Astrocyte (in vitro differentiated cells and primary cell): ENCODE results near the gene NF2. TPM values are rescaled to one million over a fixed set of nuclear protein-coding genes. Genes with fewer than 3 reads are reported as not detected.
A peak's percentile ranks its signal among the peaks of the same experiment; 100 is the strongest.

ENCODE experiments used
- DNase-seq: peaks from one replicate; pipeline ENCODE4 v3.0.0-alpha.2; 2010; ENCODE audit warnings: low read depth
- FAIRE-seq: peaks from 2 replicates; lab custom pipeline; 2011; peaks lifted over from hg19 to GRCh38; lab: Jason Lieb, UNC
- H2AFZ ChIP-seq: 2 replicates; pipeline ENCODE4 v1.6.0; 2012; ENCODE audit warnings: low read depth, low read length, inconsistent platforms
- H3K27ac ChIP-seq: 2 replicates; pipeline ENCODE4 v1.5.1; 2011; ENCODE audit warnings: low read depth, low read length, inconsistent platforms
- H3K27me3 ChIP-seq: 2 replicates; pipeline ENCODE4 v1.6.0; 2011; ENCODE audit warnings: low read length, inconsistent platforms; ENCODE audit not compliant: insufficient read depth
- H3K36me3 ChIP-seq: 2 replicates; pipeline ENCODE4 v1.5.1; 2011; ENCODE audit warnings: low read length, inconsistent platforms; ENCODE audit not compliant: insufficient read depth
- H3K4me1 ChIP-seq: 2 replicates; pipeline ENCODE4 v1.5.1; 2011; ENCODE audit warnings: low read length, inconsistent platforms; ENCODE audit not compliant: insufficient read depth
- H3K4me2 ChIP-seq: 2 replicates; pipeline ENCODE4 v1.6.0; 2012; ENCODE audit warnings: low read length, inconsistent platforms
- H3K4me3 ChIP-seq: 2 replicates; pipeline ENCODE4 v1.5.1; 2011; ENCODE audit warnings: low read depth, mild to moderate bottlenecking, low read length, inconsistent platforms; ENCODE audit not compliant: insufficient read depth
- H3K79me2 ChIP-seq: 2 replicates; pipeline ENCODE4 v1.6.0; 2012; ENCODE audit warnings: mild to moderate bottlenecking, low read length, inconsistent platforms; ENCODE audit not compliant: insufficient read depth
- H3K9ac ChIP-seq: 2 replicates; pipeline ENCODE4 v1.6.0; 2012; ENCODE audit warnings: mild to moderate bottlenecking, low read length, inconsistent platforms
- H3K9me3 ChIP-seq: 2 replicates; pipeline ENCODE4 v1.5.1; 2012; ENCODE audit warnings: low read depth, mild to moderate bottlenecking, low read length, inconsistent platforms; ENCODE audit not compliant: insufficient read depth
- H4K20me1 ChIP-seq: 2 replicates; pipeline ENCODE4 v1.6.0; 2012; ENCODE audit warnings: low read length, inconsistent platforms; ENCODE audit not compliant: insufficient read depth
- H3K27ac Mint-ChIP-seq: one replicate; pipeline ENCODE4 v1.8.0; 2021; ENCODE audit warnings: mild to moderate bottlenecking, mixed read lengths; ENCODE audit not compliant: unreplicated experiment
- H3K27me3 Mint-ChIP-seq: one replicate; pipeline ENCODE4 v1.8.0; 2021; ENCODE audit warnings: low read depth, mixed read lengths; ENCODE audit not compliant: unreplicated experiment
- H3K36me3 Mint-ChIP-seq: one replicate; pipeline ENCODE4 v1.8.0; 2021; ENCODE audit warnings: low read depth, mixed read lengths; ENCODE audit not compliant: unreplicated experiment
- H3K4me1 Mint-ChIP-seq: one replicate; pipeline ENCODE4 v1.8.0; 2021; ENCODE audit warnings: low read depth, mixed read lengths; ENCODE audit not compliant: unreplicated experiment
- H3K4me3 Mint-ChIP-seq: one replicate; pipeline ENCODE4 v1.8.0; 2021; ENCODE audit warnings: mild to moderate bottlenecking, moderate library complexity, mixed read lengths; ENCODE audit not compliant: unreplicated experiment
- H3K9me3 Mint-ChIP-seq: one replicate; pipeline ENCODE4 v1.8.0; 2021; ENCODE audit warnings: mild to moderate bottlenecking, mixed read lengths; ENCODE audit not compliant: unreplicated experiment
- EZH2 ChIP-seq: IDR thresholded peaks from 2 replicates; pipeline ENCODE4 v1.6.1; 2012; ENCODE audit warnings: mild to moderate bottlenecking, low read length, inconsistent platforms; ENCODE audit not compliant: insufficient read depth
- total RNA-seq: library from RNA; stranded (reverse); gene quantifications from 2 replicates; pipeline ENCODE4 v1.2.1, GENCODE V29; 2021
- TF ChIP-seq, protein P1 (sequence below): IDR thresholded peaks from 2 replicates; pipeline ENCODE4 v1.5.1; 2011; ENCODE audit warnings: low read depth, mild to moderate bottlenecking, inconsistent platforms, low read length, moderate library complexity; ENCODE audit not compliant: insufficient read depth

The NF2 gene
- total RNA-seq, 1 donor from 2014 or later, result 93.4 TPM

DNA sequence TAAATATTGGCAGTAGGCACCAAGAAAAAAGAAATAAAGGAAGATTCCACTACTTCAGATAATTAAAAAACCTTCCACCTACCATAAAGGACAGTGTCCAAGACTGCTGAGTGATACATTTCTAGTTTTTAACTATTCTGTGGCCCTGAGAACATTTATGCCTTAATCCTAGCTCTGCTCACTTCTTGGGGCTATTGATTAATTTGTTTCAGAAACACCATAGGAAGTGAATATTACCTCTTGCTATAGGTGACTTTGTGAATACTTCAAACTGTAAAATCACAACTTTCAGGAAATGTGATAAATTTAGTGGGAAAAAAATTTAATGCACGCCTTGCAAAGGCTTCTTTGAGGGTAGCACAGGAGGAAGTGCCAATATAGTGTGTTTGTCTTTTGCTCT is 35.2 kb downstream of the NF2 start:
- H3K27me3 Mint-ChIP-seq, result no peaks in the 10 kb centered on the region
- no peak overlapping the region for H3K4me3 Mint-ChIP-seq
- TF ChIP-seq, protein P1, sequence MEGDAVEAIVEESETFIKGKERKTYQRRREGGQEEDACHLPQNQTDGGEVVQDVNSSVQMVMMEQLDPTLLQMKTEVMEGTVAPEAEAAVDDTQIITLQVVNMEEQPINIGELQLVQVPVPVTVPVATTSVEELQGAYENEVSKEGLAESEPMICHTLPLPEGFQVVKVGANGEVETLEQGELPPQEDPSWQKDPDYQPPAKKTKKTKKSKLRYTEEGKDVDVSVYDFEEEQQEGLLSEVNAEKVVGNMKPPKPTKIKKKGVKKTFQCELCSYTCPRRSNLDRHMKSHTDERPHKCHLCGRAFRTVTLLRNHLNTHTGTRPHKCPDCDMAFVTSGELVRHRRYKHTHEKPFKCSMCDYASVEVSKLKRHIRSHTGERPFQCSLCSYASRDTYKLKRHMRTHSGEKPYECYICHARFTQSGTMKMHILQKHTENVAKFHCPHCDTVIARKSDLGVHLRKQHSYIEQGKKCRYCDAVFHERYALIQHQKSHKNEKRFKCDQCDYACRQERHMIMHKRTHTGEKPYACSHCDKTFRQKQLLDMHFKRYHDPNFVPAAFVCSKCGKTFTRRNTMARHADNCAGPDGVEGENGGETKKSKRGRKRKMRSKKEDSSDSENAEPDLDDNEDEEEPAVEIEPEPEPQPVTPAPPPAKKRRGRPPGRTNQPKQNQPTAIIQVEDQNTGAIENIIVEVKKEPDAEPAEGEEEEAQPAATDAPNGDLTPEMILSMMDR, result no peak
- no peak for TF ChIP-seq EZH2
- peaks cover 32% of the 10 kb centered on the region for H3K36me3 ChIP-seq
- H3K4me2 ChIP-seq, result no peak overlapping the region
- H3K9ac ChIP-seq, result no peak overlapping the region
- DNase-seq (no peak), FAIRE-seq (no peak)
- no peak overlapping the region for H3K27ac Mint-ChIP-seq
- H3K9me3 Mint-ChIP-seq, result no peaks in the 10 kb centered on the region
- H3K9me3 ChIP-seq, result no peaks in the 10 kb centered on the region
- peaks cover 5% of the 10 kb centered on the region for H3K4me1 Mint-ChIP-seq
- H3K79me2 ChIP-seq, result peaks cover 65% of the 10 kb centered on the region
- no peaks in the 10 kb centered on the region for H4K20me1 ChIP-seq
- no peak overlapping the region for H3K4me3 ChIP-seq
- H3K27ac ChIP-seq, result no peak overlapping the region
- H3K36me3 Mint-ChIP-seq, result peaks cover 20% of the 10 kb centered on the region
- no peak overlapping the region for H2AFZ ChIP-seq
- H3K4me1 ChIP-seq, result peaks cover 30% of the 10 kb centered on the region
- H3K27me3 ChIP-seq, result no peaks in the 10 kb centered on the region

DNA sequence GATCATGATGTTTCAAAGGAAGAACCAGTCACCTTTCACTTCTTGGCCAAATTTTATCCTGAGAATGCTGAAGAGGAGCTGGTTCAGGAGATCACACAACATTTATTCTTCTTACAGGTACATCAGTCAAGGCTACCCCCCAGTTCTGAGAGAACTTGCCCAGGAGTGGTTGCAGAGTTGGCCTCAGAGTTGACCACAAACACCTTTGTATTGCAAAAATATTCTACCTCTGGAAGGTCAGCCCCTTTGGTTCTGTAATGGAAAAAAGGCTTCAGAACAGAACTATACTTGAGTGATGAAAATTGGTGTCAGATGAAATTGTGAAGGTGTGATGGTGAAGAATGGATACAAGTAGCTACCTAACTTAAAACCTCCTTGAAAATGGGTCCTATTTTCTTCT is 35.7 kb downstream of the NF2 start:
- H4K20me1 ChIP-seq, result no peaks in the 10 kb centered on the region
- H3K4me3 ChIP-seq, result no peak overlapping the region
- DNase-seq (no peak), FAIRE-seq (no peak)
- H3K9ac ChIP-seq, result no peak overlapping the region
- peaks cover 20% of the 10 kb centered on the region for H3K36me3 Mint-ChIP-seq
- H3K4me1 Mint-ChIP-seq, result peaks cover 3% of the 10 kb centered on the region
- no peaks in the 10 kb centered on the region for H3K27me3 ChIP-seq
- H3K27ac ChIP-seq, result no peak overlapping the region
- TF ChIP-seq EZH2, result no peak
- H3K9me3 Mint-ChIP-seq, result no peaks in the 10 kb centered on the region
- no peak overlapping the region for H2AFZ ChIP-seq
- H3K36me3 ChIP-seq, result peaks cover 32% of the 10 kb centered on the region
- H3K27me3 Mint-ChIP-seq, result no peaks in the 10 kb centered on the region
- no peak overlapping the region for H3K4me3 Mint-ChIP-seq
- peaks cover 26% of the 10 kb centered on the region for H3K4me1 ChIP-seq
- no peak overlapping the region for H3K4me2 ChIP-seq
- no peak overlapping the region for H3K27ac Mint-ChIP-seq
- peaks cover 64% of the 10 kb centered on the region for H3K79me2 ChIP-seq
- no peaks in the 10 kb centered on the region for H3K9me3 ChIP-seq

DNA sequence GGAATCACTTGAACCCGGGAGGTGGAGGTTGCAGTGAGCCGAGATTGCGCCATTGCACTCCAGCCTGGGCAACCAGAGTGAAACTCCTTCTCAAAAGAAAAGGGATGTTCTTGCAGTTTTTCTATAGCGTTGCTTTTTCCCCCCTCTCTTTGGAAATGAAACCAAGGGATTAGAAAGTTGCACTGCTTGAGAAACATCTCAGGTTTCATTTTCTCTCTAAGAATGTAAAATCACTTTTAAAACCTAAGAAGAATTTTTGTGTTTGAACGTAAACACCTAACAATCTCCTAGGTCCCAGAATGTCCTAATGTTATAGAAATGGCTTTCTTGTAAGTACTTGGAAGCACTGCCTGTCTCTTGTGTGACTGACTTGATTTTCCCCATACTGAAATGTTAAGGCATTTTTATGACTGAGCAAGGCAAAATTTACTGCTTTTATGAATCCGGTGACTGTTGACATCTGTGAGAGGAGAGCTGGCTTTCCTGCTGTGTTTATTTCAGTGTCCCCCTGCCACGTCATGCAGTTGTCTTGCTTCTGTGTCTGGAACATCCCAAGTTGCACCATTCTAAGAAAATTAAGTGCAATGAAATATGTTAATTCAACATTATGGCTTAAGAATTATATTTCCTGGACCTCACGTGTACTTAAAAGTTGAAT is 37.7 kb downstream of the NF2 start:
- Mint-ChIP-seq H3K4me1 (peaks cover 3% of the 10 kb centered on the region), H3K4me3 (no peak overlapping the region), H3K27me3 (no peaks in the 10 kb centered on the region), H3K9me3 (peaks cover 4% of the 10 kb centered on the region), H3K27ac (peak overlapping the region; percentile 4), H3K36me3 (peaks cover 29% of the 10 kb centered on the region)
- peaks cover 43% of the 10 kb centered on the region for H3K36me3 ChIP-seq
- H3K9ac ChIP-seq, result no peak overlapping the region
- H3K9me3 ChIP-seq, result no peaks in the 10 kb centered on the region
- H3K27me3 ChIP-seq, result no peaks in the 10 kb centered on the region
- H3K27ac ChIP-seq, result no peak overlapping the region
- TF ChIP-seq EZH2, result no peak
- TF ChIP-seq, protein P1, result no peak
- H3K4me3 ChIP-seq, result no peak overlapping the region
- FAIRE-seq (no peak), DNase-seq (no peak)
- no peak overlapping the region for H2AFZ ChIP-seq
- no peaks in the 10 kb centered on the region for H4K20me1 ChIP-seq
- H3K4me1 ChIP-seq, result peaks cover 10% of the 10 kb centered on the region
- H3K4me2 ChIP-seq, result no peak overlapping the region
- H3K79me2 ChIP-seq, result peaks cover 47% of the 10 kb centered on the region
